Right atrium auricular region (tissue), 2 donors: Measurements from ENCODE around the gene STARD8. TPM values are rescaled to one million over a fixed set of nuclear protein-coding genes. Genes with fewer than 3 reads are reported as not detected.

Source experiments
- DNase-seq: peaks from one replicate; pipeline ENCODE4 v3.0.0-alpha.2; 2019; ENCODE audit warnings: low spot score
- H3K27ac ChIP-seq, 2 donors: fragments of 200-600 bp; sonication (generic); 1 replicate in 1 of 2; 2 replicates in 1 of 2; pipeline ENCODE4 v1.5.1; 2016 to 2019
- H3K27me3 ChIP-seq, 2 donors: fragments of 200-600 bp; sonication (generic); one replicate each; pipeline versions ENCODE4 v1.5.1 to v1.6.0; 2017 to 2019
- H3K36me3 ChIP-seq: fragments of 200-600 bp; sonication (generic); one replicate; pipeline ENCODE4 v1.5.1; 2016
- H3K4me1 ChIP-seq, 2 donors: fragments of 200-600 bp; sonication (generic); one replicate each; pipeline versions ENCODE4 v1.5.1 to v1.6.0; 2017 to 2019
- H3K4me3 ChIP-seq, 2 donors: fragments of 200-600 bp; sonication (generic); 1 replicate in 1 of 2; 2 replicates in 1 of 2; pipeline ENCODE4 v1.5.1; 2017 to 2019; ENCODE audit warnings: mild to moderate bottlenecking in 1 of 2, moderate library complexity in 1 of 2
- H3K9me3 ChIP-seq, 2 donors: fragments of 200-600 bp; sonication (generic); one replicate each; pipeline ENCODE4 v1.5.1; 2019
- total RNA-seq, 2 donors: library from RNA; depleted of rRNA; stranded (reverse); fragments of >200 nt; gene quantifications; one replicate each; pipeline ENCODE4 v1.1.0, GENCODE V29; 2016
- TF ChIP-seq, protein P1 (sequence below), 2 donors: fragments of 200-600 bp; sonication (generic); IDR thresholded peaks; one replicate each; pipeline ENCODE4 v1.5.1; 2019; ENCODE audit warnings: antibody characterized with exemption in 2 of 2

The STARD8 gene
- total RNA-seq, 2 donors from 2014 or later = 8.3 to 14.6 TPM

DNA sequence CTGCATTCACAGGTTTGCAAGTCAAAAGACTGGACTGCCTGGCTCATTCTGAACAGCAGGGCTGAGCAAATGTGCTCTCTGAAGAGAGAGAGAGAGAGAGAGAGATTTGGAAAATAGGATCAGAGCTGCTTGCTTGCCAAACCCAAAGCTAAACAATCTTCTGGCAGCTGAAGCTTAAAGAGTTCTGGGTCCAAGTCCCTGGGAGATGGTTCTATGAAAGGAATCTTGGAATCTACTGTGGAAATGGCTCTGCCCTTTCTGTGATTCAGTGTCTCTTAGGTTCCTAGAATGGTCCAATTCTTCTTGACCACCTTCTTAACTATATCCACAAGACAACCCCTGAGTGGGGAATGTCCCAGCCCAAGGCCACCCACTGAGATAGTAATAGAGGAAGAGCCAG is 115.3 kb downstream of the STARD8 start:
- Histone ChIP-seq H3K4me1 (no peaks in the 10 kb centered on the region), H3K4me3 (no peak overlapping the region), H3K9me3 (no peaks in the 10 kb centered on the region), H3K27me3 (no peaks in the 10 kb centered on the region), H3K27ac (no peak overlapping the region), H3K36me3 (no peaks in the 10 kb centered on the region)
- peak; percentile 28 for DNase-seq
- TF ChIP-seq, protein P1, sequence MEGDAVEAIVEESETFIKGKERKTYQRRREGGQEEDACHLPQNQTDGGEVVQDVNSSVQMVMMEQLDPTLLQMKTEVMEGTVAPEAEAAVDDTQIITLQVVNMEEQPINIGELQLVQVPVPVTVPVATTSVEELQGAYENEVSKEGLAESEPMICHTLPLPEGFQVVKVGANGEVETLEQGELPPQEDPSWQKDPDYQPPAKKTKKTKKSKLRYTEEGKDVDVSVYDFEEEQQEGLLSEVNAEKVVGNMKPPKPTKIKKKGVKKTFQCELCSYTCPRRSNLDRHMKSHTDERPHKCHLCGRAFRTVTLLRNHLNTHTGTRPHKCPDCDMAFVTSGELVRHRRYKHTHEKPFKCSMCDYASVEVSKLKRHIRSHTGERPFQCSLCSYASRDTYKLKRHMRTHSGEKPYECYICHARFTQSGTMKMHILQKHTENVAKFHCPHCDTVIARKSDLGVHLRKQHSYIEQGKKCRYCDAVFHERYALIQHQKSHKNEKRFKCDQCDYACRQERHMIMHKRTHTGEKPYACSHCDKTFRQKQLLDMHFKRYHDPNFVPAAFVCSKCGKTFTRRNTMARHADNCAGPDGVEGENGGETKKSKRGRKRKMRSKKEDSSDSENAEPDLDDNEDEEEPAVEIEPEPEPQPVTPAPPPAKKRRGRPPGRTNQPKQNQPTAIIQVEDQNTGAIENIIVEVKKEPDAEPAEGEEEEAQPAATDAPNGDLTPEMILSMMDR (IDR thresholded peaks at IDR 0.05) = no peak

GRCh38 chrX:68763481-68763880 is 116.0 kb downstream of the STARD8 start:
- peak; percentile 7 for DNase-seq
- TF ChIP-seq, protein P1 (IDR thresholded peaks at IDR 0.05) = no peak
- Histone ChIP-seq H3K36me3 (no peaks in the 10 kb centered on the region), H3K9me3 (no peaks in the 10 kb centered on the region), H3K27me3 (no peaks in the 10 kb centered on the region), H3K4me3 (no peak overlapping the region), H3K4me1 (no peaks in the 10 kb centered on the region), H3K27ac (no peak overlapping the region)

Other genes starting within 250 kb of the STARD8 start
- 1 to 10 TPM; 2.5 to 4.3 TPM for gene OPHN1, start 214.2 kb upstream of the STARD8 start, total RNA-seq
- 10 to 100 TPM; 20.1 to 23.4 TPM for gene YIPF6, start 148.6 kb upstream of the STARD8 start, total RNA-seq
- gene EFNB1, start 181.4 kb downstream of the STARD8 start, total RNA-seq = 10 to 100 TPM; 23.7 to 42.4 TPM